Measurements from ENCODE around the gene GRM4. TPM values are rescaled to one million over a fixed set of nuclear protein-coding genes. Genes with fewer than 3 reads are reported as not detected.

Gene GRM4
- polyA plus RNA-seq, 1 of the 3 experiments (the other 2 are of a cell fraction): not detected

DNA sequence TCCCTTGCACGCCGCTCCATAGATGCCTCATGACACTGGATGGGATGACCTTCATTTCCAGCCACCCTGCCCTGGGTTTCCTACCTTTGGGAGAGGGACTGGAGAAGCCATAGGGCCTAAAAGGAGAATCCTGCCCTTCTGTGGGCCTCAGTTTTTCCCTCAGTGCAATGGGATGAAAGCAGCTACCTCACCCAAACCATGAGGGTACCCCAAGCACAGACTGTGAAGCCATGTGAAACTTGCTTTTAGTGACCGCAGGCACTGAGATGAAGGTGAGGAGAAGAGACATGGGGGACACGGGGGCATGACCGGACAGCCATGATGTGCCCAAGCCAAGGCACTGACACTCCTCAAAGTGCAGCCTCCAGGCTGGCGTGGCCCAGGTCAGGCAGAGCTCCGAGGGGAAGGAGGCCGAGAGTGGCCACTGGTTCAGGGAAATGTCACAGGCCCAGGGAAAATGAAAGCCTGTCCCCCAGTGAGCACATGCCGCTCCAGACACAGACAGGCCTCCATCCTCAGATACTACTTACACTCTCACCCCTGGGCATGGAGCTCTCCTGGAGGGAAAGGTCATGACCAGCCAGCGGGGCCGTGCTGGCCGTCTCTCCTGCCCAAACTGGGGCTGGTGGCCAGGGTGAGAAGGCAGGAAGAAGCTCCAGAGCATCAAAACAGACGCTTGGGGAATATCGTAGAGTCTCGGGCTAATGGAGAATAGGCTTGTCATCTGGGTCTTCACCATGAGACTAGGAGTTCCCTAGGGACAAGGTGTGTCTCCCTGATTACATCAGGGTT, 116.2 kb downstream of the GRM4 start:
- Histone ChIP-seq H3K9me3 (no peaks in the 10 kb centered on the region), H4K20me1 (ENCODE audit: insufficient read depth) (no peaks in the 10 kb centered on the region), H2AFZ (ENCODE audit: low read depth) (no peak overlapping the region), H3K4me1 (ENCODE audit: control insufficient read depth in 1 of 2, insufficient read depth in 2 of 2, low read depth in 1 of 2, low read length in 1 of 2) (peaks cover 0 to 21% of the 10 kb centered on the region in 2 experiments; a peak in 1 of 4 replicates), H3K27ac (ENCODE audit: low read depth in 2 of 2, low read length in 1 of 2) (no peak overlapping the region), H3K9ac (no peak overlapping the region), H3K27me3 (ENCODE audit: insufficient read depth) (peaks cover 5% of the 10 kb centered on the region; the same call in 1 of the 2 replicates), H3K9me2 (no peaks in the 10 kb centered on the region), H3K36me3 (replicated peaks in 1 of 2; ENCODE audit: control insufficient read depth in 1 of 2, insufficient read depth in 2 of 2, low read length in 1 of 2) (no peaks in the 10 kb centered on the region), H3F3A (replicated peaks; ENCODE audit: insufficient read depth) (no peaks in the 10 kb centered on the region), H3K79me2 (ENCODE audit: insufficient read depth) (no peaks in the 10 kb centered on the region), H3K4me2 (no peak overlapping the region), H3K4me3 (ENCODE audit: low read depth in 2 of 2, low read length in 1 of 2) (no peak overlapping the region)
- ChIA-PET POLR2A (no interaction called here), CTCF (interaction anchor here (0.7 to 8.8 kb wide), 4 partner anchors 24 to 268 kb away, joined by 3 to 184 read pairs (median 28); no protein-coding TSS in a partner anchor)
- no peak for DNase-seq
- no peak for TF ChIP-seq REST (IDR thresholded peaks at IDR 0.05; ENCODE audit: low read depth, low read length)
- TF ChIP-seq USF1 (IDR thresholded peaks at IDR 0.05; ENCODE audit: borderline replicate concordance, low read depth): no peak
- TF ChIP-seq YY1 (IDR thresholded peaks at IDR 0.05; ENCODE audit: low read depth): no peak
- no peak for TF ChIP-seq FOSL2 (IDR thresholded peaks at IDR 0.05; ENCODE audit: borderline replicate concordance, low read depth)
- no peak for TF ChIP-seq JUND (IDR thresholded peaks at IDR 0.05)
- TF ChIP-seq TAF1 (IDR thresholded peaks at IDR 0.05; ENCODE audit: borderline replicate concordance, low read depth, low read length): no peak
- no peak for TF ChIP-seq EP300 (IDR thresholded peaks at IDR 0.05; ENCODE audit: borderline replicate concordance in 1 of 2, low read depth in 1 of 2, low read length in 1 of 2)
- TF ChIP-seq EZH2phosphoT487 (IDR thresholded peaks at IDR 0.05; ENCODE audit: borderline replicate concordance, low read depth): no peak
- TF ChIP-seq, protein P1, sequence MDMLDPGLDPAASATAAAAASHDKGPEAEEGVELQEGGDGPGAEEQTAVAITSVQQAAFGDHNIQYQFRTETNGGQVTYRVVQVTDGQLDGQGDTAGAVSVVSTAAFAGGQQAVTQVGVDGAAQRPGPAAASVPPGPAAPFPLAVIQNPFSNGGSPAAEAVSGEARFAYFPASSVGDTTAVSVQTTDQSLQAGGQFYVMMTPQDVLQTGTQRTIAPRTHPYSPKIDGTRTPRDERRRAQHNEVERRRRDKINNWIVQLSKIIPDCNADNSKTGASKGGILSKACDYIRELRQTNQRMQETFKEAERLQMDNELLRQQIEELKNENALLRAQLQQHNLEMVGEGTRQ (IDR thresholded peaks at IDR 0.05; ENCODE audit: borderline replicate concordance, low read depth, low read length): no peak
- TF ChIP-seq FOXJ3 (CRISPR knock-in tag; IDR thresholded peaks at IDR 0.05): no peak
- TF ChIP-seq MXI1 (IDR thresholded peaks at IDR 0.05; ENCODE audit: low read depth, low read length): no peak
- TF ChIP-seq, protein P2, sequence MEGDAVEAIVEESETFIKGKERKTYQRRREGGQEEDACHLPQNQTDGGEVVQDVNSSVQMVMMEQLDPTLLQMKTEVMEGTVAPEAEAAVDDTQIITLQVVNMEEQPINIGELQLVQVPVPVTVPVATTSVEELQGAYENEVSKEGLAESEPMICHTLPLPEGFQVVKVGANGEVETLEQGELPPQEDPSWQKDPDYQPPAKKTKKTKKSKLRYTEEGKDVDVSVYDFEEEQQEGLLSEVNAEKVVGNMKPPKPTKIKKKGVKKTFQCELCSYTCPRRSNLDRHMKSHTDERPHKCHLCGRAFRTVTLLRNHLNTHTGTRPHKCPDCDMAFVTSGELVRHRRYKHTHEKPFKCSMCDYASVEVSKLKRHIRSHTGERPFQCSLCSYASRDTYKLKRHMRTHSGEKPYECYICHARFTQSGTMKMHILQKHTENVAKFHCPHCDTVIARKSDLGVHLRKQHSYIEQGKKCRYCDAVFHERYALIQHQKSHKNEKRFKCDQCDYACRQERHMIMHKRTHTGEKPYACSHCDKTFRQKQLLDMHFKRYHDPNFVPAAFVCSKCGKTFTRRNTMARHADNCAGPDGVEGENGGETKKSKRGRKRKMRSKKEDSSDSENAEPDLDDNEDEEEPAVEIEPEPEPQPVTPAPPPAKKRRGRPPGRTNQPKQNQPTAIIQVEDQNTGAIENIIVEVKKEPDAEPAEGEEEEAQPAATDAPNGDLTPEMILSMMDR (IDR thresholded peaks at IDR 0.05): no peak
- no peak for TF ChIP-seq CHD2 (IDR thresholded peaks at IDR 0.05; ENCODE audit: low read length, partially characterized antibody)
- no peak for TF ChIP-seq POLR2AphosphoS5 (IDR thresholded peaks at IDR 0.05; ENCODE audit: low read depth, low read length)
- WGBS (ENCODE audit: low lambda C conversion rate): 64% methylated on average over 15 of the region's 15 CpGs

Data from SK-N-SH (cell line).